IMR-90 (cell line): ENCODE data around the gene IVNS1ABP. TPM values are rescaled to one million over a fixed set of nuclear protein-coding genes. Genes with fewer than 3 reads are reported as not detected.

Experiments used
- ATAC-seq: fragments of 200-7000 bp; cut with Tn5 transposase; 2 replicates; pipeline ENCODE4 v1.9.1; 2020; ENCODE audit warnings: low read depth, mild to moderate bottlenecking, moderate library complexity
- BruUV-seq: library from RNA; stranded (reverse); fragments of 400-500 nt; replicated peaks from 2 replicates; lab custom pipeline; 2021; lab: Mats Ljungman, UMichigan
- CTCF ChIA-PET: fragments of 300-600 bp; formaldehyde crosslinking; extraction: SDS; loops from one replicate; lab custom pipeline; 2021; ENCODE audit warnings: antibody characterized with exemption; lab: Yijun Ruan, JAX
- POLR2A ChIA-PET: fragments of 300-600 bp; sonication (Branson Sonifier 250); formaldehyde crosslinking; loops from one replicate; lab custom pipeline; 2022; ENCODE audit warnings: antibody characterized with exemption; ENCODE audit not compliant: unreplicated experiment; lab: Charles Lee
- DNase-seq: peaks from one replicate; pipeline ENCODE4 v3.0.0; 2013
- H2AFZ ChIP-seq: replicated peaks from 2 replicates; pipeline ENCODE3; 2013; ENCODE audit warnings: low read length, mild to moderate bottlenecking; ENCODE audit not compliant: poor library complexity
- H2AK5ac ChIP-seq: 2 replicates; pipeline ENCODE4 v1.6.1; 2013; ENCODE audit warnings: low read depth, low read length, inconsistent platforms
- H2AK9ac ChIP-seq: replicated peaks from 2 replicates; pipeline ENCODE3; 2013; ENCODE audit warnings: mild to moderate bottlenecking, low read depth, low read length, moderate library complexity; ENCODE audit not compliant: poor library complexity
- H2BK120ac ChIP-seq: 2 replicates; pipeline ENCODE4 v1.6.1; 2013; ENCODE audit warnings: low read depth, low read length, inconsistent platforms
- H2BK15ac ChIP-seq: 3 replicates; pipeline ENCODE4 v1.6.1; 2013; ENCODE audit warnings: low read depth, low read length, inconsistent platforms
- H2BK20ac ChIP-seq: 2 replicates; pipeline ENCODE4 v1.6.1; 2013; ENCODE audit warnings: low read depth, mild to moderate bottlenecking, inconsistent platforms, low read length, moderate library complexity
- H2BK5ac ChIP-seq: 2 replicates; pipeline ENCODE4 v1.6.1; 2013; ENCODE audit warnings: mild to moderate bottlenecking, low read depth, low read length, inconsistent platforms; ENCODE audit not compliant: poor library complexity, severe bottlenecking
- H3K14ac ChIP-seq: replicated peaks from 2 replicates; pipeline ENCODE4 v1.6.1; 2013; ENCODE audit warnings: low read depth, low read length, inconsistent platforms
- H3K18ac ChIP-seq: 2 replicates; pipeline ENCODE4 v1.6.1; 2013; ENCODE audit warnings: low read depth, low read length, control low read depth
- H3K23ac ChIP-seq: 2 replicates; pipeline ENCODE4 v1.6.1; 2013; ENCODE audit warnings: low read depth, low read length, inconsistent platforms
- H3K27ac ChIP-seq: 2 replicates; pipeline ENCODE4 v1.5.1; 2013; ENCODE audit warnings: mild to moderate bottlenecking, control low read depth, low read length; ENCODE audit not compliant: insufficient read depth
- H3K27me3 ChIP-seq: 2 replicates; pipeline ENCODE4 v1.6.1; 2013; ENCODE audit warnings: low read length; ENCODE audit not compliant: control insufficient read depth, insufficient read depth
- H3K36me3 ChIP-seq: 2 replicates; pipeline ENCODE4 v1.6.1; 2013; ENCODE audit warnings: low read length, mixed read lengths; ENCODE audit not compliant: control insufficient read depth, insufficient read depth
- H3K4ac ChIP-seq: 2 replicates; pipeline ENCODE4 v1.6.1; 2013; ENCODE audit warnings: low read depth, low read length, inconsistent platforms
- H3K4me1 ChIP-seq: 2 replicates; pipeline ENCODE4 v1.6.1; 2013; ENCODE audit warnings: low read length, mixed read lengths; ENCODE audit not compliant: control insufficient read depth, insufficient read depth
- H3K4me2 ChIP-seq: 2 replicates; pipeline ENCODE4 v1.6.1; 2013; ENCODE audit warnings: low read depth, mild to moderate bottlenecking, control low read depth, low read length, moderate library complexity
- H3K4me3 ChIP-seq: 2 replicates; pipeline ENCODE4 v1.5.1; 2013; ENCODE audit warnings: low read depth, mild to moderate bottlenecking, control low read depth, low read length, moderate library complexity; ENCODE audit not compliant: insufficient read depth
- H3K56ac ChIP-seq: 2 replicates; pipeline ENCODE4 v1.6.1; 2013; ENCODE audit warnings: low read length, inconsistent platforms; ENCODE audit not compliant: insufficient read depth; ENCODE audit errors: extremely low read depth
- H3K79me1 ChIP-seq, 2 experiments: 2 replicates each; pipeline ENCODE4 v1.6.1; 2013; ENCODE audit warnings: low read length in 2 of 2, inconsistent platforms in 1 of 2, low read depth in 1 of 2
- H3K9ac ChIP-seq: 2 replicates; pipeline ENCODE4 v1.6.1; 2013; ENCODE audit warnings: low read depth, low read length, control low read depth
- H3K9me1 ChIP-seq: 2 replicates; pipeline ENCODE4 v1.6.1; 2013; ENCODE audit warnings: low read length, inconsistent platforms; ENCODE audit not compliant: insufficient read depth
- H3K9me3 ChIP-seq: 2 replicates; pipeline ENCODE4 v1.6.1; 2013; ENCODE audit warnings: low read length; ENCODE audit not compliant: control insufficient read depth, insufficient read depth
- H4K20me1 ChIP-seq: 2 replicates; pipeline ENCODE4 v1.6.1; 2013; ENCODE audit warnings: low read length, inconsistent platforms; ENCODE audit not compliant: insufficient read depth
- H4K5ac ChIP-seq: 2 replicates; pipeline ENCODE4 v1.6.1; 2013; ENCODE audit warnings: mild to moderate bottlenecking, low read depth, low read length, control low read depth
- H4K8ac ChIP-seq, 2 experiments: 2 replicates each; pipeline ENCODE4 v1.6.1; 2013; ENCODE audit warnings: low read depth in 2 of 2, low read length in 2 of 2, control low read depth in 1 of 2, inconsistent platforms in 1 of 2
- H4K91ac ChIP-seq: 2 replicates; pipeline ENCODE4 v1.6.1; 2013; ENCODE audit warnings: low read depth, low read length, inconsistent platforms; ENCODE audit not compliant: insufficient read depth
- MAFK ChIP-seq: IDR thresholded peaks from 2 replicates; pipeline ENCODE4 v1.6.1; 2012; ENCODE audit warnings: low read depth, low read length, improper control_type of control experiment
- MAZ ChIP-seq: IDR thresholded peaks from 2 replicates; pipeline ENCODE4 v1.6.1; 2012; ENCODE audit warnings: low read depth, mild to moderate bottlenecking, low read length, improper control_type of control experiment, moderate library complexity, borderline replicate concordance
- WGBS, 2 experiments: methylation state at CpG; one replicate each; pipeline versions ENCODE4 v1.1.5 to v1.1.7; 2013; ENCODE audit warnings: missing lambda C conversion rate in 2 of 2; ENCODE audit not compliant: insufficient read length in 1 of 2; ENCODE audit errors: extremely low coverage in 2 of 2; 5-methylcytosine and 5-hydroxymethylcytosine counted together
- dilution Hi-C: fragments of 300-500 bp; cut with HindIII; formaldehyde crosslinking; loops from one replicate; pipeline ENCODE4 v1.14.3; 2018; ENCODE audit warnings: low sequenced_read_pairs; ENCODE audit not compliant: unreplicated experiment
- in situ Hi-C: fragments of 300-500 bp; cut with MboI; formaldehyde crosslinking; loops from 3 replicates; pipeline ENCODE4 v1.14.3; 2019; ENCODE audit warnings: low sequenced_read_pairs, inconsistent platforms, mixed read lengths
- intact Hi-C: fragments of 100-400 bp; cut with micrococcal nuclease; formaldehyde crosslinking; loops from 2 replicates; pipeline ENCODE4 v1.10.0; 2022
- polyA plus RNA-seq, 3 experiments: library from polyadenylated mRNA; depleted of rRNA; stranded (reverse); fragments of >200 nt; gene quantifications; 2 replicates each; pipeline ENCODE4 v1.2.3, GENCODE V29; 2012; ENCODE audit warnings: low replicate concordance in 1 of 3
- total RNA-seq: library from RNA; depleted of rRNA; stranded (reverse); fragments of >200 nt; gene quantifications from 2 replicates; pipeline ENCODE4 v1.2.3, GENCODE V29; 2012

Gene IVNS1ABP
- total and polyA plus RNA-seq, 2 of the 4 experiments (the other 2 are of a cell fraction): 21.8 to 26.7 TPM

DNA sequence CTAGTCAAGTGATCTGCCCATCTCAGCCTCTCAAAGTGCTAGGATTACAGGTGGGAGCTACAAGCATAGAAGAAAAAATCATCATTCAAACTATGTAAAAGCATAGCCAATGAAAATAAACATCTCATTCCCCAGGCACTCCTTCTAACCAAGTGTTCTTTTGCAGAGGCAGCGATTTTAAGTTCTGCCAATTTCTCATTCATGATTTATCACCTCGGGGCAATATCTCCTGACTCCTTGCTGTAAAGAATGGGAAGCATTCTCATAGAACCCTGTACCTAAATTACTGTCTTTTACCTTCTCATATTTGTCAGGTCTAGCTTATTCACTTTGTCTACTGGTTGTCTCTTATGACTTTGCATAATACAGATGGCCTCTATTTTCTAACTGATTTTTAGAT, 32.5 kb upstream of the IVNS1ABP start:
- Histone ChIP-seq H3K4ac (no peak overlapping the region), H2BK15ac (no peak overlapping the region), H3K18ac (no peak overlapping the region), H3K9ac (no peak overlapping the region), H4K8ac (no peak overlapping the region), H2BK5ac (no peak overlapping the region), H3K27me3 (no peaks in the 10 kb centered on the region), H3K9me3 (no peaks in the 10 kb centered on the region), H3K14ac (no peak overlapping the region), H3K23ac (no peak overlapping the region), H3K27ac (no peak overlapping the region), H4K20me1 (no peaks in the 10 kb centered on the region), H3K56ac (no peak overlapping the region), H2AK5ac (no peak overlapping the region), H2BK120ac (no peak overlapping the region), H2AFZ (no peak overlapping the region), H4K5ac (no peak overlapping the region), H3K36me3 (no peaks in the 10 kb centered on the region), H4K91ac (no peak overlapping the region), H3K79me1 (no peaks in the 10 kb centered on the region), H2BK20ac (no peak overlapping the region), H3K4me1 (no peaks in the 10 kb centered on the region), H3K4me3 (no peak overlapping the region), H2AK9ac (no peak overlapping the region), H3K4me2 (no peak overlapping the region), H3K9me1 (no peaks in the 10 kb centered on the region; the same call in 1 of the 2 replicates)
- ChIA-PET POLR2A (no interaction called here), CTCF (interaction anchor here (0.5 to 0.6 kb wide), 3 partner anchors 12 to 1782 kb away, joined by 3 to 5 read pairs (median 4); no protein-coding TSS in a partner anchor)
- dilution Hi-C loops: no loop called here
- DNase-seq (no peak), ATAC-seq (no peak)
- BruUV-seq: no TSS peak
- TF ChIP-seq MAFK (0 out of 2 replicates have a peak, but pooled peaks have one; percentile 8), MAZ (no peak)
- no CpG with 5 or more reads among the region's 2 CpGs for WGBS, 2 experiments
- in situ Hi-C loops: no loop called here
- intact Hi-C loops: loop anchor here (10.0 kb wide), 1 partner anchor 45 kb away; no protein-coding TSS in a partner anchor
